GM12878 (cell line): Measurements from ENCODE around the gene EFNB2.

Experiments
- CTCF ChIP-seq, 3 experiments: IDR thresholded peaks in 2 of 3; conservative IDR thresholded peaks in 1 of 3; 2 replicates each; pipeline ENCODE4 v1.5.1; 2011; ENCODE audit warnings: low read depth in 3 of 3, low read length in 3 of 3, mild to moderate bottlenecking in 3 of 3, control low read depth in 2 of 3, moderate library complexity in 2 of 3, inconsistent platforms in 1 of 3, mixed read lengths in 1 of 3; ENCODE audit not compliant: control insufficient read depth in 2 of 3, insufficient read depth in 1 of 3; ENCODE audit errors: extremely low read depth in 1 of 3
- EZH2 ChIP-seq: IDR thresholded peaks from 2 replicates; pipeline ENCODE4 v1.6.1; 2012; ENCODE audit warnings: low read depth, mild to moderate bottlenecking, control low read depth, inconsistent platforms, low read length, borderline replicate concordance; ENCODE audit not compliant: control insufficient read depth
- MAX ChIP-seq: IDR thresholded peaks from 2 replicates; pipeline ENCODE4 v1.6.1; 2012; ENCODE audit warnings: low read depth, low read length, improper control_type of control experiment
- RFX5 ChIP-seq: IDR thresholded peaks from 2 replicates; pipeline ENCODE4 v1.6.1; 2011; ENCODE audit warnings: low read depth, low read length, improper control_type of control experiment
- SPI1 ChIP-seq: IDR thresholded peaks from 2 replicates; pipeline ENCODE4 v1.6.1; 2011; ENCODE audit warnings: low read depth, mild to moderate bottlenecking, low read length, moderate library complexity, borderline replicate concordance; ENCODE audit not compliant: insufficient read depth
- TF ChIP-seq, protein P1 (sequence below): IDR thresholded peaks from 2 replicates; pipeline ENCODE4 v1.6.1; 2012; ENCODE audit warnings: low read depth, low read length, improper control_type of control experiment
- TF ChIP-seq, protein P2 (sequence below): fragments of 150-350 bp; IDR thresholded peaks from 2 replicates; pipeline ENCODE4 v1.6.1; 2016; ENCODE audit warnings: low read depth, low read length

GRCh38 chr13:106472621-106473020 is 62.8 kb downstream of the EFNB2 start:
- TF ChIP-seq EZH2 (no peak), CTCF (IDR thresholded peaks at IDR 0.05 in 2 of 3, conservative IDR thresholded peaks at IDR 0.05 in 1 of 3; ENCODE audit: control insufficient read depth in 2 of 3, extremely low read depth in 1 of 3, insufficient read depth in 1 of 3, low read depth in 3 of 3, low read length in 3 of 3) (no peak), MAX (no peak), RFX5 (no peak), SPI1 (no peak)
- TF ChIP-seq, protein P1, sequence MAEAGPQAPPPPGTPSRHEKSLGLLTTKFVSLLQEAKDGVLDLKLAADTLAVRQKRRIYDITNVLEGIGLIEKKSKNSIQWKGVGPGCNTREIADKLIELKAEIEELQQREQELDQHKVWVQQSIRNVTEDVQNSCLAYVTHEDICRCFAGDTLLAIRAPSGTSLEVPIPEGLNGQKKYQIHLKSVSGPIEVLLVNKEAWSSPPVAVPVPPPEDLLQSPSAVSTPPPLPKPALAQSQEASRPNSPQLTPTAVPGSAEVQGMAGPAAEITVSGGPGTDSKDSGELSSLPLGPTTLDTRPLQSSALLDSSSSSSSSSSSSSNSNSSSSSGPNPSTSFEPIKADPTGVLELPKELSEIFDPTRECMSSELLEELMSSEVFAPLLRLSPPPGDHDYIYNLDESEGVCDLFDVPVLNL, result no peak
- TF ChIP-seq, protein P2, sequence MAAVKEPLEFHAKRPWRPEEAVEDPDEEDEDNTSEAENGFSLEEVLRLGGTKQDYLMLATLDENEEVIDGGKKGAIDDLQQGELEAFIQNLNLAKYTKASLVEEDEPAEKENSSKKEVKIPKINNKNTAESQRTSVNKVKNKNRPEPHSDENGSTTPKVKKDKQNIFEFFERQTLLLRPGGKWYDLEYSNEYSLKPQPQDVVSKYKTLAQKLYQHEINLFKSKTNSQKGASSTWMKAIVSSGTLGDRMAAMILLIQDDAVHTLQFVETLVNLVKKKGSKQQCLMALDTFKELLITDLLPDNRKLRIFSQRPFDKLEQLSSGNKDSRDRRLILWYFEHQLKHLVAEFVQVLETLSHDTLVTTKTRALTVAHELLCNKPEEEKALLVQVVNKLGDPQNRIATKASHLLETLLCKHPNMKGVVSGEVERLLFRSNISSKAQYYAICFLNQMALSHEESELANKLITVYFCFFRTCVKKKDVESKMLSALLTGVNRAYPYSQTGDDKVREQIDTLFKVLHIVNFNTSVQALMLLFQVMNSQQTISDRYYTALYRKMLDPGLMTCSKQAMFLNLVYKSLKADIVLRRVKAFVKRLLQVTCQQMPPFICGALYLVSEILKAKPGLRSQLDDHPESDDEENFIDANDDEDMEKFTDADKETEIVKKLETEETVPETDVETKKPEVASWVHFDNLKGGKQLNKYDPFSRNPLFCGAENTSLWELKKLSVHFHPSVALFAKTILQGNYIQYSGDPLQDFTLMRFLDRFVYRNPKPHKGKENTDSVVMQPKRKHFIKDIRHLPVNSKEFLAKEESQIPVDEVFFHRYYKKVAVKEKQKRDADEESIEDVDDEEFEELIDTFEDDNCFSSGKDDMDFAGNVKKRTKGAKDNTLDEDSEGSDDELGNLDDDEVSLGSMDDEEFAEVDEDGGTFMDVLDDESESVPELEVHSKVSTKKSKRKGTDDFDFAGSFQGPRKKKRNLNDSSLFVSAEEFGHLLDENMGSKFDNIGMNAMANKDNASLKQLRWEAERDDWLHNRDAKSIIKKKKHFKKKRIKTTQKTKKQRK, result no peak
